ENCODE data around the gene AK4. TPM values are rescaled to one million over a fixed set of nuclear protein-coding genes. Genes with fewer than 3 reads are reported as not detected.

AK4 gene
- polyA plus RNA-seq, 1 donor (not counting 4 experiments of a cell fraction or from before 2014, with no cell fraction given): 90.0 TPM

- FAIRE-seq (peak; percentile 90), DNase-seq (ENCODE audit: low read depth, low spot score) (peak; percentile 85)
- no peak for TF ChIP-seq EZH2 (IDR thresholded peaks at IDR 0.05; ENCODE audit: low read length)
- TF ChIP-seq CTCF (optimal IDR thresholded peaks at IDR 0.05 in 1 of 3, IDR thresholded peaks at IDR 0.05 in 1 of 3, conservative IDR thresholded peaks at IDR 0.05 in 1 of 3; ENCODE audit: extremely low read depth in 1 of 3, insufficient read depth in 2 of 3, low read length in 3 of 3): no peak
- H3K9me1 ChIP-seq (ENCODE audit: control insufficient read depth, extremely low read depth, insufficient read depth, low read length): no peaks in the 10 kb centered on the region
- H3K4me1 ChIP-seq (ENCODE audit: control insufficient read depth, extremely low read depth, insufficient read depth, low read length): peaks cover 14% of the 10 kb centered on the region
- no peaks in the 10 kb centered on the region for H4K20me1 ChIP-seq (ENCODE audit: control insufficient read depth, extremely low read depth, insufficient read depth, low read length)
- dilution Hi-C loops (cut with MboI; ENCODE audit: extremely low pct_ligation_motif_present, low sequenced_read_pairs): no loop called here
- no peak overlapping the region for H2AFZ ChIP-seq (ENCODE audit: control insufficient read depth, low read length)
- peak overlapping the region; percentile 39 for H3K4me2 ChIP-seq (ENCODE audit: control insufficient read depth, extremely low read depth, insufficient read depth, low read depth, low read length)
- no peaks in the 10 kb centered on the region for H3K9me3 ChIP-seq (ENCODE audit: control insufficient read depth, low read depth, low read length)
- H3K27me3 ChIP-seq (ENCODE audit: control insufficient read depth, extremely low read depth, insufficient read depth, low read length): no peaks in the 10 kb centered on the region
- H3K4me3 ChIP-seq (ENCODE audit: control insufficient read depth in 2 of 3, extremely low read depth in 1 of 3, insufficient read depth in 2 of 3, low read depth in 1 of 3, low read length in 3 of 3): no peak overlapping the region
- H3K36me3 ChIP-seq (ENCODE audit: control insufficient read depth in 2 of 2, extremely low read depth in 1 of 2, insufficient read depth in 2 of 2, low read length in 2 of 2): no peaks in the 10 kb centered on the region
- H3K27ac ChIP-seq (ENCODE audit: control insufficient read depth, insufficient read depth, low read length): peak overlapping the region; percentile 41
- no peak overlapping the region for H3K9ac ChIP-seq (ENCODE audit: control insufficient read depth, extremely low read depth, insufficient read depth, low read length)
- no peaks in the 10 kb centered on the region for H3K79me2 ChIP-seq (ENCODE audit: control insufficient read depth, insufficient read depth, low read length)
These were observed 99.7 kb downstream of the AK4 start for GRCh38 chr1:65247419-65248359.

GRCh38 chr1:65250826-65251225, 102.8 kb downstream of the AK4 start:
- FAIRE-seq (peak; percentile 60), DNase-seq (ENCODE audit: low read depth, low spot score) (no peak)
- H3K79me2 ChIP-seq (ENCODE audit: control insufficient read depth, insufficient read depth, low read length): peaks cover 6% of the 10 kb centered on the region
- no peak for TF ChIP-seq EZH2 (IDR thresholded peaks at IDR 0.05; ENCODE audit: low read length)
- no peak for TF ChIP-seq CTCF (optimal IDR thresholded peaks at IDR 0.05 in 1 of 3, IDR thresholded peaks at IDR 0.05 in 1 of 3, conservative IDR thresholded peaks at IDR 0.05 in 1 of 3; ENCODE audit: extremely low read depth in 1 of 3, insufficient read depth in 2 of 3, low read length in 3 of 3)
- no peaks in the 10 kb centered on the region for H3K36me3 ChIP-seq (ENCODE audit: control insufficient read depth in 2 of 2, extremely low read depth in 1 of 2, insufficient read depth in 2 of 2, low read length in 2 of 2)
- no peaks in the 10 kb centered on the region for H4K20me1 ChIP-seq (ENCODE audit: control insufficient read depth, extremely low read depth, insufficient read depth, low read length)
- dilution Hi-C loops (cut with MboI; ENCODE audit: extremely low pct_ligation_motif_present, low sequenced_read_pairs): no loop called here
- H3K27me3 ChIP-seq (ENCODE audit: control insufficient read depth, extremely low read depth, insufficient read depth, low read length): no peaks in the 10 kb centered on the region
- H3K4me2 ChIP-seq (ENCODE audit: control insufficient read depth, extremely low read depth, insufficient read depth, low read depth, low read length): no peak overlapping the region
- no peak overlapping the region for H3K9ac ChIP-seq (ENCODE audit: control insufficient read depth, extremely low read depth, insufficient read depth, low read length)
- H3K4me1 ChIP-seq (ENCODE audit: control insufficient read depth, extremely low read depth, insufficient read depth, low read length): peaks cover 26% of the 10 kb centered on the region
- no peak overlapping the region for H3K27ac ChIP-seq (ENCODE audit: control insufficient read depth, insufficient read depth, low read length)
- no peak overlapping the region for H2AFZ ChIP-seq (ENCODE audit: control insufficient read depth, low read length)
- no peaks in the 10 kb centered on the region for H3K9me1 ChIP-seq (ENCODE audit: control insufficient read depth, extremely low read depth, insufficient read depth, low read length)
- H3K4me3 ChIP-seq (ENCODE audit: control insufficient read depth in 2 of 3, extremely low read depth in 1 of 3, insufficient read depth in 2 of 3, low read depth in 1 of 3, low read length in 3 of 3): no peak overlapping the region
- no peaks in the 10 kb centered on the region for H3K9me3 ChIP-seq (ENCODE audit: control insufficient read depth, low read depth, low read length)

Measured in keratinocyte (primary cell).